WTC11 (cell line): ENCODE results near the gene TSPO. TPM values are rescaled to one million over a fixed set of nuclear protein-coding genes. Genes with fewer than 3 reads are reported as not detected.

ENCODE experiments used
- ATAC-seq: fragments of 200-7000 bp; cut with Tn5 transposase; 2 replicates; pipeline ENCODE4 v1.10.0; 2021; ENCODE audit warnings: mild to moderate bottlenecking, moderate library complexity
- CTCF ChIA-PET: fragments of 300-600 bp; sonication (Branson Sonifier 250); formaldehyde crosslinking; loops from one replicate; lab custom pipeline; 2021; ENCODE audit warnings: antibody characterized with exemption; lab: Charles Lee
- POLR2A ChIA-PET: fragments of 350-600 bp; sonication (Branson Sonifier 250); formaldehyde crosslinking; loops from one replicate; lab custom pipeline; 2021; ENCODE audit warnings: antibody characterized with exemption; lab: Charles Lee
- DNase-seq: peaks from one replicate; pipeline ENCODE4 v3.0.0; 2021; ENCODE audit warnings: low spot score
- H3K27ac Mint-ChIP-seq: 2 replicates; pipeline ENCODE4 v1.8.0; 2021; ENCODE audit warnings: mixed read lengths
- H3K27me3 Mint-ChIP-seq: 2 replicates; pipeline ENCODE4 v1.8.0; 2021; ENCODE audit warnings: low read depth, mild to moderate bottlenecking, moderate library complexity, mixed read lengths
- H3K36me3 Mint-ChIP-seq: 2 replicates; pipeline ENCODE4 v1.8.0; 2021; ENCODE audit warnings: mixed read lengths
- H3K4me1 Mint-ChIP-seq: 2 replicates; pipeline ENCODE4 v1.8.0; 2022; ENCODE audit warnings: mixed read lengths
- H3K4me3 Mint-ChIP-seq: 2 replicates; pipeline ENCODE4 v1.8.0; 2021; ENCODE audit warnings: mild to moderate bottlenecking, moderate library complexity, mixed read lengths
- H3K9me3 Mint-ChIP-seq: 2 replicates; pipeline ENCODE4 v1.8.0; 2021; ENCODE audit warnings: mixed read lengths
- ETV6 ChIP-seq: sonication (generic); formaldehyde crosslinking; IDR thresholded peaks from 2 replicates; pipeline ENCODE4 v1.8.1; 2022; ENCODE audit warnings: mild to moderate bottlenecking, missing genetic modification reagents
- FOXP4 ChIP-seq: sonication (generic); formaldehyde crosslinking; IDR thresholded peaks from 2 replicates; pipeline ENCODE4 v1.8.0; 2022; ENCODE audit warnings: mild to moderate bottlenecking, missing genetic modification reagents
- RELA ChIP-seq: sonication (generic); formaldehyde crosslinking; IDR thresholded peaks from 2 replicates; pipeline ENCODE4 v1.8.1; 2022; ENCODE audit warnings: missing genetic modification reagents, mild to moderate bottlenecking, borderline replicate concordance
- ZNF121 ChIP-seq: sonication (generic); formaldehyde crosslinking; IDR thresholded peaks from 2 replicates; pipeline ENCODE4 v1.8.0; 2023; ENCODE audit warnings: missing genetic modification reagents
- ZNF138 ChIP-seq: sonication (generic); formaldehyde crosslinking; conservative IDR thresholded peaks from 2 replicates; pipeline ENCODE4 v1.8.1; 2022; ENCODE audit warnings: mild to moderate bottlenecking, moderate library complexity, missing genetic modification reagents
- ZNF317 ChIP-seq: sonication (generic); formaldehyde crosslinking; IDR thresholded peaks from 2 replicates; pipeline ENCODE4 v1.8.1; 2023; ENCODE audit warnings: low read depth, mild to moderate bottlenecking, moderate library complexity, missing genetic modification reagents, borderline replicate concordance
- ZNF425 ChIP-seq: fragments of 250-450 bp; sonication (Bioruptor Pico); conservative IDR thresholded peaks from 2 replicates; pipeline ENCODE4 v1.9.0; 2021; ENCODE audit warnings: mild to moderate bottlenecking
- total RNA-seq: library from RNA; stranded (reverse); gene quantifications from 3 replicates; pipeline ENCODE4 v1.2.3, GENCODE V29; 2021
- TF ChIP-seq, protein P1 (sequence below): sonication (generic); formaldehyde crosslinking; IDR thresholded peaks from 2 replicates; pipeline ENCODE4 v1.8.1; 2022; ENCODE audit warnings: mild to moderate bottlenecking, missing genetic modification reagents, moderate library complexity, borderline replicate concordance
- TF ChIP-seq, protein P2 (sequence below): sonication (generic); formaldehyde crosslinking; IDR thresholded peaks from 2 replicates; pipeline ENCODE4 v1.8.1; 2023; ENCODE audit warnings: mild to moderate bottlenecking, moderate library complexity, missing genetic modification reagents
- TF ChIP-seq, protein P3 (sequence below): sonication (generic); formaldehyde crosslinking; IDR thresholded peaks from 2 replicates; pipeline ENCODE4 v1.8.0; 2023; ENCODE audit warnings: missing genetic modification reagents, mild to moderate bottlenecking, borderline replicate concordance
- TF ChIP-seq, protein P4 (sequence below): sonication (generic); formaldehyde crosslinking; IDR thresholded peaks from 2 replicates; pipeline ENCODE4 v1.8.0; 2022; ENCODE audit warnings: missing genetic modification reagents

TSPO gene
- total RNA-seq, 1 experiment from 2014 or later = 21.9 TPM

GRCh38 chr22:43118024-43118849 lies 33.1 kb upstream of the TSPO start (continued):
- TF ChIP-seq, protein P1, sequence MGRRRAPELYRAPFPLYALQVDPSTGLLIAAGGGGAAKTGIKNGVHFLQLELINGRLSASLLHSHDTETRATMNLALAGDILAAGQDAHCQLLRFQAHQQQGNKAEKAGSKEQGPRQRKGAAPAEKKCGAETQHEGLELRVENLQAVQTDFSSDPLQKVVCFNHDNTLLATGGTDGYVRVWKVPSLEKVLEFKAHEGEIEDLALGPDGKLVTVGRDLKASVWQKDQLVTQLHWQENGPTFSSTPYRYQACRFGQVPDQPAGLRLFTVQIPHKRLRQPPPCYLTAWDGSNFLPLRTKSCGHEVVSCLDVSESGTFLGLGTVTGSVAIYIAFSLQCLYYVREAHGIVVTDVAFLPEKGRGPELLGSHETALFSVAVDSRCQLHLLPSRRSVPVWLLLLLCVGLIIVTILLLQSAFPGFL = no peak
- TF ChIP-seq ZNF138 (CRISPR knock-in tag) (no peak), RELA (CRISPR knock-in tag) (no peak), ZNF425 (CRISPR knock-in tag) (no peak), ZNF317 (CRISPR knock-in tag) (no peak), FOXP4 (CRISPR knock-in tag) (no peak), ETV6 (no peak)
- TF ChIP-seq, protein P2, sequence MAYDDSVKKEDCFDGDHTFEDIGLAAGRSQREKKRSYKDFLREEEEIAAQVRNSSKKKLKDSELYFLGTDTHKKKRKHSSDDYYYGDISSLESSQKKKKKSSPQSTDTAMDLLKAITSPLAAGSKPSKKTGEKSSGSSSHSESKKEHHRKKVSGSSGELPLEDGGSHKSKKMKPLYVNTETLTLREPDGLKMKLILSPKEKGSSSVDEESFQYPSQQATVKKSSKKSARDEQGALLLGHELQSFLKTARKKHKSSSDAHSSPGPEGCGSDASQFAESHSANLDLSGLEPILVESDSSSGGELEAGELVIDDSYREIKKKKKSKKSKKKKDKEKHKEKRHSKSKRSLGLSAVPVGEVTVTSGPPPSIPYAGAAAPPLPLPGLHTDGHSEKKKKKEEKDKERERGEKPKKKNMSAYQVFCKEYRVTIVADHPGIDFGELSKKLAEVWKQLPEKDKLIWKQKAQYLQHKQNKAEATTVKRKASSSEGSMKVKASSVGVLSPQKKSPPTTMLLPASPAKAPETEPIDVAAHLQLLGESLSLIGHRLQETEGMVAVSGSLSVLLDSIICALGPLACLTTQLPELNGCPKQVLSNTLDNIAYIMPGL (CRISPR knock-in tag) = no peak
- TF ChIP-seq, protein P3, sequence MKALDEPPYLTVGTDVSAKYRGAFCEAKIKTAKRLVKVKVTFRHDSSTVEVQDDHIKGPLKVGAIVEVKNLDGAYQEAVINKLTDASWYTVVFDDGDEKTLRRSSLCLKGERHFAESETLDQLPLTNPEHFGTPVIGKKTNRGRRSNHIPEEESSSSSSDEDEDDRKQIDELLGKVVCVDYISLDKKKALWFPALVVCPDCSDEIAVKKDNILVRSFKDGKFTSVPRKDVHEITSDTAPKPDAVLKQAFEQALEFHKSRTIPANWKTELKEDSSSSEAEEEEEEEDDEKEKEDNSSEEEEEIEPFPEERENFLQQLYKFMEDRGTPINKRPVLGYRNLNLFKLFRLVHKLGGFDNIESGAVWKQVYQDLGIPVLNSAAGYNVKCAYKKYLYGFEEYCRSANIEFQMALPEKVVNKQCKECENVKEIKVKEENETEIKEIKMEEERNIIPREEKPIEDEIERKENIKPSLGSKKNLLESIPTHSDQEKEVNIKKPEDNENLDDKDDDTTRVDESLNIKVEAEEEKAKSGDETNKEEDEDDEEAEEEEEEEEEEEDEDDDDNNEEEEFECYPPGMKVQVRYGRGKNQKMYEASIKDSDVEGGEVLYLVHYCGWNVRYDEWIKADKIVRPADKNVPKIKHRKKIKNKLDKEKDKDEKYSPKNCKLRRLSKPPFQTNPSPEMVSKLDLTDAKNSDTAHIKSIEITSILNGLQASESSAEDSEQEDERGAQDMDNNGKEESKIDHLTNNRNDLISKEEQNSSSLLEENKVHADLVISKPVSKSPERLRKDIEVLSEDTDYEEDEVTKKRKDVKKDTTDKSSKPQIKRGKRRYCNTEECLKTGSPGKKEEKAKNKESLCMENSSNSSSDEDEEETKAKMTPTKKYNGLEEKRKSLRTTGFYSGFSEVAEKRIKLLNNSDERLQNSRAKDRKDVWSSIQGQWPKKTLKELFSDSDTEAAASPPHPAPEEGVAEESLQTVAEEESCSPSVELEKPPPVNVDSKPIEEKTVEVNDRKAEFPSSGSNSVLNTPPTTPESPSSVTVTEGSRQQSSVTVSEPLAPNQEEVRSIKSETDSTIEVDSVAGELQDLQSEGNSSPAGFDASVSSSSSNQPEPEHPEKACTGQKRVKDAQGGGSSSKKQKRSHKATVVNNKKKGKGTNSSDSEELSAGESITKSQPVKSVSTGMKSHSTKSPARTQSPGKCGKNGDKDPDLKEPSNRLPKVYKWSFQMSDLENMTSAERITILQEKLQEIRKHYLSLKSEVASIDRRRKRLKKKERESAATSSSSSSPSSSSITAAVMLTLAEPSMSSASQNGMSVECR (CRISPR knock-in tag) = no peak
- TF ChIP-seq, all 79 proteins: peak for 0

GRCh38 chr22:43118953-43119458 lies 32.4 kb upstream of the TSPO start:
- TF ChIP-seq ZNF121 (CRISPR knock-in tag) = no peak
- TF ChIP-seq, protein P4, sequence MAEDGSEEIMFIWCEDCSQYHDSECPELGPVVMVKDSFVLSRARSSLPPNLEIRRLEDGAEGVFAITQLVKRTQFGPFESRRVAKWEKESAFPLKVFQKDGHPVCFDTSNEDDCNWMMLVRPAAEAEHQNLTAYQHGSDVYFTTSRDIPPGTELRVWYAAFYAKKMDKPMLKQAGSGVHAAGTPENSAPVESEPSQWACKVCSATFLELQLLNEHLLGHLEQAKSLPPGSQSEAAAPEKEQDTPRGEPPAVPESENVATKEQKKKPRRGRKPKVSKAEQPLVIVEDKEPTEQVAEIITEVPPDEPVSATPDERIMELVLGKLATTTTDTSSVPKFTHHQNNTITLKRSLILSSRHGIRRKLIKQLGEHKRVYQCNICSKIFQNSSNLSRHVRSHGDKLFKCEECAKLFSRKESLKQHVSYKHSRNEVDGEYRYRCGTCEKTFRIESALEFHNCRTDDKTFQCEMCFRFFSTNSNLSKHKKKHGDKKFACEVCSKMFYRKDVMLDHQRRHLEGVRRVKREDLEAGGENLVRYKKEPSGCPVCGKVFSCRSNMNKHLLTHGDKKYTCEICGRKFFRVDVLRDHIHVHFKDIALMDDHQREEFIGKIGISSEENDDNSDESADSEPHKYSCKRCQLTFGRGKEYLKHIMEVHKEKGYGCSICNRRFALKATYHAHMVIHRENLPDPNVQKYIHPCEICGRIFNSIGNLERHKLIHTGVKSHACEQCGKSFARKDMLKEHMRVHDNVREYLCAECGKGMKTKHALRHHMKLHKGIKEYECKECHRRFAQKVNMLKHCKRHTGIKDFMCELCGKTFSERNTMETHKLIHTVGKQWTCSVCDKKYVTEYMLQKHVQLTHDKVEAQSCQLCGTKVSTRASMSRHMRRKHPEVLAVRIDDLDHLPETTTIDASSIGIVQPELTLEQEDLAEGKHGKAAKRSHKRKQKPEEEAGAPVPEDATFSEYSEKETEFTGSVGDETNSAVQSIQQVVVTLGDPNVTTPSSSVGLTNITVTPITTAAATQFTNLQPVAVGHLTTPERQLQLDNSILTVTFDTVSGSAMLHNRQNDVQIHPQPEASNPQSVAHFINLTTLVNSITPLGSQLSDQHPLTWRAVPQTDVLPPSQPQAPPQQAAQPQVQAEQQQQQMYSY (CRISPR knock-in tag) = no peak
- H3K27me3 Mint-ChIP-seq = peaks cover 9% of the 10 kb centered on the region
- no peak overlapping the region for H3K27ac Mint-ChIP-seq
- POLR2A ChIA-PET = no interaction called here
- ATAC-seq (no peak), DNase-seq (no peak)
- H3K4me1 Mint-ChIP-seq = peaks cover 6% of the 10 kb centered on the region; the same call in 1 of the 2 replicates
- H3K9me3 Mint-ChIP-seq = no peaks in the 10 kb centered on the region
- no peak overlapping the region for H3K4me3 Mint-ChIP-seq
- CTCF ChIA-PET = interaction anchor here (0.6 to 1.0 kb wide), 3 partner anchors 13 to 59 kb away, joined by 3 read pairs; no protein-coding TSS in a partner anchor
- H3K36me3 Mint-ChIP-seq = no peaks in the 10 kb centered on the region
